ENCODE results near the gene IGFLR1.

DNA sequence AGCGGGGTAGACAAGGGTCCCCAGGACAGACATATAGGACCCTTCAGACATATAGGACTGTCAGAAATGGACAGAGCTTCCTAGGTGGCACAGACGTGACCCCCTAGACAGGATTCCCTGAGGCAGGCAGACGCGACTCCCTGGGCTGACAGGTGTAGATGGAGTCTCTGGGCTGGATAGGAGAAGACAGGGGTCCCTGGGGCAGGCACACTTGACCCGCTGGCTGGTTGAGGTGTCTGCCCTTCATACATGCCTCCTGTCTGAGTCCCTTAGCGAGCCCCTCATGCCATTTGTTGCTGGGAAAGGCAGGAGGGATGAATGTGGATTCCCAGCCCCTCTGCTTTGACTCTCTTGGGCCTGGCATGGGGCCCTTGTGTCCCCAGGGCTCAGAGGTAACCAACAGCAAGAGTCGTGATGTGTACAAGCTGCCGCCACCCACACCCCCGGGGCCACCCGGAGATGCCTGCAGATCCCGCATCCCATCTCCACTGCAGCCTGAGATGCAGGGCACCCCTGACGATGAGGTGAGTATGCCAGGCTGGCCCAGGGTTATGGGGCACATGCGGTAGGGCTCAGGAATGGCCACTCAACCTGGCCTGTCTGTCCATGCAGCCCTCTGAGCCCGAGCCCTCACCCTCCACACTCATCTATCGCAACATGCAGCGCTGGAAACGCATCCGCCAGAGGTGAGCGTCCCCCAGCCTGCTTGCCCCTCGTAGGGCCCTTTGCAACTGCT, 11.6 kb upstream of the IGFLR1 start:
- TF ChIP-seq, protein P1, sequence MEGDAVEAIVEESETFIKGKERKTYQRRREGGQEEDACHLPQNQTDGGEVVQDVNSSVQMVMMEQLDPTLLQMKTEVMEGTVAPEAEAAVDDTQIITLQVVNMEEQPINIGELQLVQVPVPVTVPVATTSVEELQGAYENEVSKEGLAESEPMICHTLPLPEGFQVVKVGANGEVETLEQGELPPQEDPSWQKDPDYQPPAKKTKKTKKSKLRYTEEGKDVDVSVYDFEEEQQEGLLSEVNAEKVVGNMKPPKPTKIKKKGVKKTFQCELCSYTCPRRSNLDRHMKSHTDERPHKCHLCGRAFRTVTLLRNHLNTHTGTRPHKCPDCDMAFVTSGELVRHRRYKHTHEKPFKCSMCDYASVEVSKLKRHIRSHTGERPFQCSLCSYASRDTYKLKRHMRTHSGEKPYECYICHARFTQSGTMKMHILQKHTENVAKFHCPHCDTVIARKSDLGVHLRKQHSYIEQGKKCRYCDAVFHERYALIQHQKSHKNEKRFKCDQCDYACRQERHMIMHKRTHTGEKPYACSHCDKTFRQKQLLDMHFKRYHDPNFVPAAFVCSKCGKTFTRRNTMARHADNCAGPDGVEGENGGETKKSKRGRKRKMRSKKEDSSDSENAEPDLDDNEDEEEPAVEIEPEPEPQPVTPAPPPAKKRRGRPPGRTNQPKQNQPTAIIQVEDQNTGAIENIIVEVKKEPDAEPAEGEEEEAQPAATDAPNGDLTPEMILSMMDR (IDR thresholded peaks at IDR 0.05; ENCODE audit: insufficient read depth, low read depth, low read length): no peak
- TF ChIP-seq EZH2 (IDR thresholded peaks at IDR 0.05; ENCODE audit: insufficient read depth, low read length): no peak

All from astrocyte (in vitro differentiated cells and primary cell).